SIG-M5 (cell line): Measurements from ENCODE around the gene MAP10.

Experiments used
- DNase-seq: peaks from one replicate; lab custom pipeline; 2025; lab: John Stamatoyannopoulos, UW

Gene MAP10

GRCh38 chr1:232853994-232854797 lies 49.0 kb downstream of the MAP10 start:
- no peak for DNase-seq

- DNase-seq: no peak
Measured at GRCh38 chr1:232854798-232855159, 49.6 kb downstream of the MAP10 start.

- no peak for DNase-seq
Measured at GRCh38 chr1:232856541-232856940, 51.3 kb downstream of the MAP10 start.
